Suppressor macrophage (primary cell): ENCODE measurements around the gene DMGDH.

Source experiments
- DNase-seq, 4 experiments: peaks; one replicate each; pipeline ENCODE4 v3.0.0-alpha.2; 2020 to 2022

Gene DMGDH

DNA sequence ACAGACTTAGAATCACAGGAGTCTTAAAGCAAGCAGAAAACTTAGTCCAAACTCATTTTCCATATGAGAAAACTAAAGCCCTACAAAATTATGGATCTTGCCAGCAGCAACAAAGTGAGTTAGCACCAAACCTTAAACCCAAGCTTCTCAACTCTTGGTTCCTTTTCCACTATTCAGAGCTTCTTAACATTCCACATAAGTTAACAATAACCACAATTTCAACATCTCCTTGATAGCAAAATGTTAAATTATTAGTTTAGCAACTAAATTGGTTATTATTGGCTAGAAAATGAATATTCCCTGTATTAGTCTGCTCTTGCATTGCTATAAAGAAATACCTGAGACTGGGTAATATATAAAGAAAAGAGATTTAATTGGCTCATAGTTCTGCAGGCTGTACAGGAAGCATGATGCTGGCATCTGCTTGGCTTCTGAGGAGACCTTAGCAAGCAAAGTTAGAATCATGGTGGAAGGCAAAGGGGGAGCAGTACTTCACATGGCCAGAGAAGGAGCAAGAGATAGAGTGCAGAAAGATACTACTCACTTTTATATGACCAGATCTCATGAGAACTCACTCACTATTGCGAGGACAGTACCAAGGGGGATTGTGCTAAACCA, 58.1 kb downstream of the DMGDH start:
- DNase-seq: no peak

DNA sequence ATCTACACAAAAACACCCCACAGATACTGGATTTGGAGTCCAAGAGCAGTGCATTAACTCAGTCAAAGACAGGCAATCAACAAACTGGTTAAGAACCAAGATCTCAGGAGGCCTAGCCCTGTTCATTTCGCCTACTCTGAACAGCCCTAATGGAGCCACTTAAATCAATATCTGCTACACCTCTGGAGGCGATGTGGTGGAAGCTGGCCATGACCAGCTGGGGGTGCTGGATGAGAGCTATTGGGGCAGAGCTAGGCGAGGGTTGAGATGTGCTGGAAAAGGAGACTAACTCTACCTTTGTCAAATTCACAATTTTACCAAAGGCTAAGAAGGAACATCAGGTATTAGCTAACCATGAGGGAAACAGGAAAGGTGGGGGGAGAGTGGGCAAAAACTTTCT, 61.1 kb downstream of the DMGDH start:
- no peak for DNase-seq

DNA sequence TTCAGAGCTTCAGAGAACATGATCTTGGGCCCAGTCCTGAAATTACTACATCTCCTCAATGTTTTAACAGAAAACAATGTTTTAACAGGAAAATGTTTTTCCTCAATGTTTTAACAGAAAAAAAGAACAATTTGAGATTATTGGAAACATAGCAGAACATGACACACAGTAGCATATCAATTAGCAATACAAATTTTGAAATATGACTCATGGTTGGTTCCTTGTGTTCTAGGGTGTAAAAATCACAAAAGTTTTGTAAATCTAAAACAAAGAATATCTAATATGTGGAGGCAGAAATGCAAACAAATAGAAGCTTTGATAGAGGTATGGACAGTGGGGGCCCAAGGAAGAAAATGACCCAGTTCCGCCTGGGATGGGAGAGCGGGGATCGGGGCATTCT, 61.6 kb downstream of the DMGDH start:
- no peak for DNase-seq

DNA sequence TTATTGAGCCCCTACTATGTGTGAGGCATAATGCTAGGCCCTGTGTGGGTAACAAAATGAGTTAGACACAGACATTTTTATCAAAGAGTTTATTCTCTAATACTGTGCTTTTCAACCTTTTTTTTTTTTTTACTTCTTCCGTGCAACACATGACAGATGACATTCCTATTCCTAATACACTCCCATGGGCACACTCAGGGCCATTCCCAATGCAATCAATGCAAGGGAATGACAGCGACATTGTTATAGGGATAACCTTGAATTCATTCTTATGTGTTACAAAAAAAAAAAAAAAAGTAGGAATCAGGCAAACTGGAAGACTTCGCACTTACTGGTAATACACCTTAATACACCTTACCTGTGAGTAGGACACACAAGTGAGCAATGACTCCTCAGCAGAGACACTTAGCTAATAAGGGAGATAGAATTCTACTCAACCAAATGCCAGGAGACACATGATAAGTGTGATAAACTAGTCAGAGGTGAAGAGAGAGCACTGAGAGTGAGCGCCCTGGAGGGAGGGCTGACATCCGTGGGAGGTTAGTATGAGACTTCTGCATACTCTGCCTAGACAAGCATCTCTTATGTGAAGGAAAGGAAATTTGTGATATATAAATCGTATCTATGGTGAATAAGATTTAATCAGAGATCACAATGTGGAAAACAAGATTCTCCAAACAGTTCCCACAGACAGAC, 63.4 kb downstream of the DMGDH start:
- DNase-seq: no peak

DNA sequence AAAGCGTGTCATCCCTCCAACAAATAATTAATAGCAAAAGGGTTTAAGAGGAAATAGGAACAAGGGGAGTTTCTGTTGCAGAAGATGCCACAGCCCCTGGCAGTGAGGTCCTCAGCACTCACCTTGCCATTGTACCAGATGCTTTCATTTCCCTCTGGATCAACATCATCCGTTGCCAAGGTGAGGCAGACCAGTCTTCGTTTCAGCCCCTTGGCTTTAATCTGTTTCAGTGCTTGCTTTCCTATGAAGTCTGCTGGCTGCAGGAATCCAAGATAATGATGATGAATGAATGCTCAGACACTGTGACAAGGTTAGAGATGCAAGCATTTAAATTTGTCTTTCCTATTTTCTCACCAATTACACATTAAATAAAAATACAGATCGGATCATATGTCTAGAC, 64.3 kb downstream of the DMGDH start:
- DNase-seq: no peak

DNA sequence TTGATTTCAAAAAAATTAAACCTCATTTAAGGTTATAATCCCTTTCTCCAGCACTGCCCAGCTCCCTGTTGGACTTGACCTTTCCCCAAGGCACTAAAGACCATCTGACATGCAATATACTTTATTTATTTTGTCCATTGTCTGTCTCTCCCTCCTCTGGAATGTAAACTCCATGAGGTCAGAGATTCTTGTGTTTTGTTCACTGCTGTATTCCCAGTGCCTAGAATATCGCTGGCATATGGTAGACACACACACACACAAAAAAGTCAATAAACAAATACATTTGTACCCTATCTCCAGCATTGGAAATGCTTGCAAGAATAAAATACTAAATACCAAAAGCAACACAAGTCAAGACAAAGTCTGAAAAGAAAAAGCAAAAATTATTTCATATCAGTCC, 67.1 kb downstream of the DMGDH start:
- no peak for DNase-seq

DNA sequence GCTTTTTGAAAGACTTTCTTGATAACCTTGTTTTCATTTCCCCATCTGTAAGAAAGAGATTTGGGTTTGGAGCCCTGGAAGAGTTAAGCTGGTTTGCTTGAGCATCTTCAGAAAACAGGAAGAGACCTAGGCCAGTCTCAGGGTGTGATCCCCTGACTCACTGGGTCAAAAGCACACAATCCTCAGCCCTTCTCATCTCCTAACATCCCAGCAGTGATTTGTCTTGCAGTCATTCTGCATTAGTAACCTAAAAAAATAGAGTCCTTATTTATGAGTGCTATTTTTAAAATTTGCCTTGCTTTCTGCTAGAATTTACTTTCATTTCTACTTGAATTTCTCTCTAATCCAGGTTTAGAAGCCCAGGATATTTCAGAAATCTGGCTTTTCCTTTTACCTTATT, 68.0 kb downstream of the DMGDH start:
- peak in 1 of 4 experiments; percentile 10 for DNase-seq

DNA sequence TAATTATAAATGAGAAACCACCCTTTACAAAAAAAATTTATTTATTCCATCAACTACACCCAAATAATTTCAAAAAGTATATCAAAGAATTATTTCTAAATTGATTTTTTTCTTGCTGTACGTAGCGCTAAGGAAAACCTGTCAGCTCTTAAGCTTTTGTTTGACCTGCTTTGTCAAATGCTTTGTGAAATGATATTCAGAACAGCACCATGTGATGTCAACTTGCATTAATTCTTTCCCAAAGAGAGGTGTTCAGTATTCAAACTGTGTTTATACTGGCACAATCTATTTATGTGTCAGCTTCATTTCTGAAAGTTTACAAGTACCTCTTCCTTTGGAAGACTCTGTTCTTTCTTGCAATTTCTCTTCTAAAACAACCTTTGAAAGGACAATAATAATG, 72.4 kb downstream of the DMGDH start:
- DNase-seq: no peak

DNA sequence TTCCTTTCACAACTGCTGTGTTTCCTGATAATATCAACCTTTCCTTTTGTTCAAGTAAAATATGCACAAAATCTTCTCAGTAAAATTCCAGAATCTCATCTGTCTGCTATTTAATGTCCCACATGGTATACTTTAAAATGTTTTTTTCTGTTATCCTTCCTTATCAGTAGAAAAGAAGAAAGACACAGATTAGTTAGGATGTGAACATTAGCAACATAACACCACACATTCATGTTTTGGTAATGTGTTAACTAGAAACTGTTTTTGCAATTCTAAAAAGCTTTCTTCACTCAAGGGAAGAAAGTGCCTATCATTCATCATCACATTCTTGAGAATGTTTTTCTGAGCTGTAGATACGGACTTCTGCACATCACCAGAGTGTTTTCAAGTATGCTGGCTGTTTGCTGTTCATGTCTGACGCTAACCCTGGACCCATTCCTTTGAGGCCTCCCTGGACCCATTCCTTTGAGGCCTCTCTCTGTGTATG, 73.9 kb downstream of the DMGDH start:
- no peak for DNase-seq

DNA sequence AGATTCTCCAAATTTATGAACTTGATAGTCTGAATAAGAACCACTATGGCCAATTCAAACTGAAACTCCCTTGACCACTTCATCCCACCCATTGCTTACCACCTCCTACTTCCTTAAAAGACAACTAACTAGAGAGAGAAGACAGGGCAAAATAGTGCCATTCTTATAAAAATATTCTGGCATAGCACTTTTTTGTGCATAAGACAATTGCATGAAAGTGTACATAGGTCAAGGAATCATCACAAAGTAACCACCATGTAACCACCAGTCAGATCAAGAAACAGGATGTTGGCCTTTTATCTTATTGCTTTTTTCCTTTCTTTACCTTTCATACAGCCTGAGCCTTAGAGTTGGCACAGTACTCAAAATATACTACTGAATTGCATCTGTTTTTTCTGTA, 76.3 kb downstream of the DMGDH start:
- DNase-seq: peak in 3 of 4 experiments; percentile 10 to 33 (median 18)

DNA sequence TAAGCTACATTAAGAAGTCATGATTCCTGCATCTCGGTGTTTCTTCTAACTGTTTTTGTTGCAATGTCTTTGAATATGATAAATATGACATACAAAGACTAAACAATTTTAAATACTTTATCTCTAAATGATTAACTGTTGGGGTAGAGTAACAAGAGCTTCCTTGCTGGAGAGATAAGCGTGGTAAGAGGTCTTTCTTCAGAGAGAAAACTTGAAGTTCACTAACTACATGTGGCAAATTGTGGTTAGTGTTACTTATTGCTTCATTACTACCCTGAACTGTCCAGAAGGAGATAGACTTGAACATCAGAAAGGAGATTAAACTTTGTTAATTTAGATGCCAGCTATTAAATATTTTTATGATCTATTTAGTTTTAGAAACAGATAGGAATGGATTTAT, 77.3 kb downstream of the DMGDH start:
- no peak for DNase-seq

DNA sequence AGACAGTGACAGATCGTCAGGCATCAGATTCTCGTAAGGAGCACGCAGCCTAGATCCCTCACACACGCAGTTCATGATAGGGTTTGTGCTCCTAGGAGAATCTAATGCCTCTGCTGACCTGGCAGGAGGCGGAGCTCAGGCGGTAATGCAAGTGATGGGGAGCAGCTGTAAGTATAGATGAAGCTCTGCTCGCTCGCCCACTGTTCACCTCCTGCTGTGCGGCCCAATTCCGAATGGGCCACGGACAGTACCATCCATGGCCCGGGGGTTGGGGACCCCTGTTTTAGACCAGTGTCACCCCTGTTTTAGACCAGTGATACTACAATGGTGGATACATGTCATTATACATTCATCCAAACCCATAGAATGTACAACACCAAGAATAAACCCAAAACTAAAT, 80.4 kb downstream of the DMGDH start:
- DNase-seq: no peak

DNA sequence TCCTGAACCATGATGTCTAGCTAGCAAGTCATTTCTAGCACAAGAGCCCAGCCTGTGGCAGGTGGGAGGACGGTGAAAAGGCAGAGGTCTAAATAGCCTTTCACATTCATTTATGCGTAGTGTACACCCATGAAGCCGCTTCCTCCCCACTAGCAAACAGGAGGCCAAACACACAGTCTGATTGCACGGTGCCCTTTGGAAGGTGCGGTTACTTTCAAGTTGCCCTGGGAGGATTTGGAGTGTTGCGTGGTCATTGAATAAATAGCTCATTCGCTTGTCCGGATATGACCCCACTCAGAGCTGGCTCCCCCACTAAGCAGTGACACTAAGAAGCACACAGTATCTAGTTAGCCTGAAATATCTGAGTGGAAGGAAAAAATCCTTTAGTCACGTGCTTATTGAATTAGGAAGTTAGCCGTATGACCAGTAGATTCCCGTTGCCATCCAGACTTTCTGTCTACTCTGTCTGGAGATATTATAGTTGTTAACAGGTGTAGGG, 83.7 kb downstream of the DMGDH start:
- DNase-seq: peak; percentile 39 to 66 (median 52)

DNA sequence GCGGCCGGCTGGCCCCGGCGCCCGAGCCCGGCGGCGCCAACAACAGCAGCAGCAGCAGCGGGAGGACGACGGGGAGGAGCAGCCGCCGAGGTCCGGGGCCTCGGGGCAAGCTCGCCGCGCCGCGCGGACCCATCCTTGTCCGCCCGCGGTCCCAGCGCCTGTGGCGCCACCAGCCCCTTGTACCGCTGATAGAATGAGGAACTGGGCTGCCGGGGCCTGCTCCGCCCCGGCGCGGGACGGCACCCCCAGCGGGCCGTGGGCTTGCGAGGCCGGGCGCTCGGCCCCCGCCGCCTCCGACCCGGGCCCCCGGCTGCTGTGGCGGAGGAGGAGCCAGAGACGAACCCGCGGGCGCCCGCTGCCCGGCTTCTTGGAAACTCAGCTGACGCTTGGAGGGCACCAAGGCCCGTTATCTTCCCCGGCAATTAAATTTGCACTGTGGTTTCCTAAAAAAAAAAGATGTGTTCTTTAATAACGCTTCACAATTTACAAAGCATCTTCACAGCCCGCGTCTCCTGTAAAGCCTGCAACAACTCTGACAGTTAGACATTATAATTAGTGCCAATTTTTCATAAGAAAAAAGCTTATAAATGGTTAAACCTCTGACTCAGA, 84.3 kb downstream of the DMGDH start, which contains the start of gene ARSB:
TSS of gene ARSB (minus strand) at position 195 of the 609 bp plus-strand sequence. CDS start at position 133, 62 bp downstream.
- peak; percentile 71 to 89 (median 82) for DNase-seq

DNA sequence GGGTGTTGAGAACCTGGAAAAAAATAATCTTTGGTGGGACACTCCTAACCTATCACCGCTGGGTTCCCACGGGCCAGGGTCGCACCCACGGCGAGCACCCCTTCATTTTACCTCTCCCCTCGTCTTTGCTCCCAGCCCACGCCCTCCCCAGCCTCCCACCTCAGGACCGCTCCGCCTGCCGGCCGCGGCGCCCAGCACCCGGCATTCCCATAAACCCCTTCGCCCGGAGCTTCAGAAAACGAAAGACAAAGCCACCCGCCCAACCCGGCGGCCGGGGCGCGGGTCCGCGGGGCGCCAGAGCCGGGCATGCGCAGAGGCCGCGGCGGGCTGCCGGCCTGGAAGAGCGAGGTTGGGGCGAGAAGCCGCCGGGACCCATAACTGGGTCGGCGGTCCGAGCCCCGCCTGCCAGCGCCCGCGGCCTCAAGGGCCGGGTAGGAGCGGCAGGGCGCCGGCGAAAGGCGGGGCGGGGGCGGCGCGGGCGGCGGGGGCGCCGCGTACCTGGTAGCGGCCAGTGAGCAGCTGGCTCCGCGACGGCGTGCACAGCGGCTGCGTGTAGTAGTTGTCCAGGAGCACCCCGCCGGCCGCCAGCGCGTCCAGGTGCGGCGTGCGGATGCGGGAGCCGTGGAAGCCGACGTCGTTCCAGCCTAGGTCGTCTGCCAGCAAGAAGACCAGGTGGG, 84.9 kb downstream of the DMGDH start:
- peak; percentile 81 to 93 (median 88) for DNase-seq

DNA sequence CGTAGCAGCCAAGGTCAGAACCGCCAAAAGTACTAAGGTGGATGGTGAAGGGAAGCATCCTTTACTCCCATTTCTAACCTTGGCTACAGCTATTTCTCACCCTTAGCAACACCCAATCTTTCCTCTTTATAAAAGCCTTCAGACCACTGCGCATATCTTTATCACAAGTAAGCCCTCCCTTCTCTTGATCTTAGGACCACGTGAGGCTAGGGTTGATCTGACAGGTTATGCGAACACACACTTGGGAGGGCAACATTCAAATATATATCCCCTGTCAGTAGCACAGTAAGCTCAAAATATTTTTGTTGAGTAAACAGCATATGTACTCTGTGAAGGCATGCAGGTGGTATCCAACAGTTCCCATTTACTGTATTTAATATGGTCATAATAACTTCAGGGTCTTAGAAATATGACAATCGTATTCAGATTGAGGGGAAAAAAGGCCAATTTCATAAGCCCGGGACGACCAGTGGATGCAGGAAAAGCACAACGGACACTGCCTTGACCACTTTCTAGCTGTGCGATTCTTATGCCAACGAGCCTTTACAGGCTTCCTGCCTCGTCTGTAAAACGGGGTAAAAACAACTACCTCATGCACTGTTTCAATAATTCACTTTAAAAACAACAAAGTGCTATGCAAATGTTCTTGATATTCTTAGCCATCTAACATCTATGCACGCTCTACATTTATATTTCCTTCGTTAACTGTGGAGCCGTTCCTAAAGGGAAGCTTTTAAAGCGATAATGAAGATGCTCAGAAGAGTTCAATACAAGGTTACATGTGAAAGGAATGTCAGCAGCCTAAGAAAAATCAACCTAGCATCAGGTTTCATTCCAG, 85.7 kb downstream of the DMGDH start:
- DNase-seq: no peak

DNA sequence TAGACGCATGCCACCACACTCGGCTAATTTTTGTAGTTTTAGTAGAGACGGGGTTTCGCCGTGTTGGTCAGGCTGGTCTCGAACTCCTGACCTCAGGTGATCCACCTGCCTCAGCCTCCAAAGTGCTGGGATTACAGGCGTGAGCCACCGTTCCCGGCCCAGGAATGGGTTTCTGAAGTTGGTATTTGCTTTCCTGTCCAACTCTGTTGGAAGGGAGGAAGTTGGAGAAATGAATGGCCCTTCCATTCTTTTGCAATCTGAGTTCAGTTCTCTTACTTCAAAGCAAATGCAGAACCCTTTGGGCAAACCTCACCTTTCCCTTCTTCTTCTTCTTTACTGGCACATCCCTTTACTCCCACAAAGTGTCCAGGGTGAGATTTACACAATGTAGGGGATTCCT, 86.3 kb downstream of the DMGDH start:
- peak in 3 of 4 experiments; percentile 13 to 30 (median 21) for DNase-seq

DNA sequence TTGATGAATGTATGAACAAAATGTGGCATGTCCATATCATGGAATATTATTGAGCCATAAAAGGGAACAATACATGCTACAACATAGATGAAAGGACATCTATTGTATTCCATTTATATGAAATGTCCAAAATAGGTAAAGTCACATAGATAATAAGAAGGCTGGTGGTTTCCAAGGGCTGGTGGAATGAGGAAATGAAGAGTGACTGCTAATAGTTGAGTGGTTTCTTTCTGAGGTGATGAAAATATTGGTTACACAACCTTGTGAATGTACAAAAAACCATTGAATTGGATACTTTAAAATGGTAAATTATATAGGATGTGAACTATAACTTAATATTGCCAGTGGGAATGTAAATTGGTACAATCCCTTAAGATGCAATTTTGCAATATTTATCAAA, 89.6 kb downstream of the DMGDH start:
- DNase-seq: peak in 3 of 4 experiments; percentile 17 to 60 (median 52)

DNA sequence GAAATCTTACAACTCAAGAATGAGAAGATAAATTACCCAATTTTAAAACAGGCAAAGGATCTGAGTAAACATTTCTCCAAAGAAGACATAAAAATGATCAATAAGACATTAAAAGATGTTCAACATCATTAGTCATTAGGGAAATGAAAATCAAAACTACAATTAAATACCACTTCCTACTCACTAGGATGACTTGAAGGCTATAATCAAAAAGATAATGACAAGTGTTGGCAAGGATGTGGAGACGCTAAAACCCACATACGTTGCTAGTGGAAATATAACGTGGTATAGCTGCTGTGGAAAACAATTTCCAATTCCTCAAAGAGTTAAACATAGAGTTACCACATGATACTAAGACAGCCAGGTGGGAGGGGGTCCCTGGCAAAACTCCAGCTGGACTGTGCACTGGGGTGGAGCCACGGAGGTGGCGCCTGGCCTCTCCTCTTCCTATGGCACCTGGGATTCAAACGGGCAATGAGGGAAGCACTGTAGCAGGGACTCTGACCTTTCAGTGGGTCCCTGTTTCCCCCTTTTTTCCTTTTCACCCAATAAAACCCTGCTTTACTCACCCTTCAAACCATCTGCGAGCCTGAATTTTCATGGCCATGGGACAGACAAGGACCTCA, 90.2 kb downstream of the DMGDH start:
- DNase-seq: no peak

DNA sequence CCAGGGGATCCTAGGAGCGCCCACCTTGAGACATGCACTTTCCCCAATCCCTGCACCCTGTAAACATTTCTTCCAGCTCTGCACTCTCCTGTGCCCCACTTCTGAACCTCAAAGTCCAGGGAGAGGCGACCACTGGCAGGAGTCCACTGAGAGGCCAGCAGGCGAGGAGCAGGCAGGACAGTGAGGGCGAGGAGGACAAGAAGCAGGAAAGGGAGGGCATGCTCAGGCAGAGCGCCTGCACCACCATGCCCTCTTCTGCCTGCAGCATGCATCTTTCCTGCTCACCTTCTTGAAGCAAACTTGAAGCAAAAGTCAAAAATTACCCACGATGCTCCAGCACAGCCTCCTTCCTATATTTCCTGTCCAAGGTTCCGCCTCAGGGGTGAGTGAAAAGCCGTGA, 94.4 kb downstream of the DMGDH start:
- DNase-seq: no peak

DNA sequence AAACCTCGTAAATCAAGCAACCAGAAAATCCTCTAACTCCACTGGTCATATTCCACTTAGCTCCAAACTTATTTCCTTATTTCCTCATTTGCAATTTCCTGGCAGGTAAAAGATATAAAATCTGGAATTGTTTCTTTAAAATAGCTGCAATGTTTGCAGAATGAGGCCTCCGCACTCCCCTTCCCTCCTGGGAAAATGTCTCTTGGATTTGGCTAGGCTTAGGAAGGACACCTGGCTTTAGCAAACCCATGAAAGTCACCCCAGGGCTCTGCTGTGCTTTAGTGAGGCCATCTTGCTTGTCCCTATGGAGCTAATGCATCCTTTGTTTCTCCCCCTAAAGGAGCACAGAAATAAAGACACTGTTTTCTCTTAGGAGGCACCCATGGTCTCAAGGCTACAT, 94.9 kb downstream of the DMGDH start:
- no peak for DNase-seq

DNA sequence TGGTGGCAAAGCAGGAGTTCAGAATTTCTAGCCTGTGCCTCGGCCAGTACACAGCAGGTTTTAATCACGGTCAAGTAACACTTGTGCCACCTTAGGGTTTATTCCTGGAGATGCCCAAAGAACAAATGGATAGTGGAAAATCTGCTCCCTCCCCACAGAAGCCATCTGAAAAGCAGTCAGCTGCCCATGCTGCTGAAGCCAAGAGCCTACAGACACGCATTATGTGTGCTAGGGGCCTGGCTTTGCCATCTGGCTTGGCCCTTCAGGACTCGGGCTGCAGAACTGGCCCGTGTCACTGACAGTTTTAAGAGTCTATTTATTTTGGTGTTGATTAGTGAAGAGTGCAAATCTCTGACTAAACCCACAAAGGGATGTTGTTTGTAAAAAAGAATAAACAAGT, 95.5 kb downstream of the DMGDH start:
- DNase-seq: no peak
